RPMI8226 (cell line): Measurements from ENCODE around the gene CFAP77.

ENCODE experiments used
- DNase-seq: peaks from one replicate; pipeline ENCODE4 v3.0.0-alpha.2; 2015

Gene CFAP77

DNA sequence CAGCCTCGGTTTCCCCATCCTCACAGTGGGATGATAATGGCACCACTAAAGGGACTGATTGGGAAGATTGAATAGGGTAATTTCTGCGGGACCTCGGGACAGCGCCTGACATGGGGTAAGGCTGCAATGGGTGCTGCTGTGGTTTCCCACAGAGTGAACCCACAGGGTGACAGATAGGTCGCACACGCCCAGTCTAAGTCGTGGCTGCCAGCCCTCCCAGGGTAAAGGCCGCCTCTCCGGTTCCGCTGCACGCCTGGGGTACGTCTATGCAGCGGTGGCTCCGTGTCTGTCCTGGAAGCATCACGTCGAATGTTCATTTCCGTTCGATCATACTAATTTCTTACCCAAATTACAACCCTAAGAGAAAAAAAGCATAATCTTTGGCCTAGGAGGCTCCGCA is 631 bp downstream of the CFAP77 start:
- no peak for DNase-seq

DNA sequence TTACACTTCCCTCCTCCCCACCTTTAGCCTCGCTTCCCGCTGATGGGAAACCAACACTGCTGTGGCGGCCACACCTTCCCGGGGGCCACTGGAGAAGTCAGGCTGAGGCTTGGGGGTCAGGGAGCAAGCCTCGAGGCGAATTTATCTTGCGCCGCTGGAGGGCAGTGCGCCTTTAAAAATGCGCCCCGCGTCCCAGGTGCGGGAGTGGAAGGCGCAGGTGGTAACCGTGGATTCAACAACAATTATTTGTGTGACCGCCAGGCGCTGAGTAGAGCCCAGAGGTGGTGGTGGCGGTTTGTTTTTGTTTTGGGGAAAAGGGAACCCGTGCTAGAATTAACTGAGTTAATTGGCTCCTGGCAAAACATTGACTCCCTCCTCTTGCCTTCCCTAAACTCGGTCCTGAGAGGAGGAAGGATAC is 1.1 kb downstream of the CFAP77 start:
- peak; percentile 95 for DNase-seq

DNA sequence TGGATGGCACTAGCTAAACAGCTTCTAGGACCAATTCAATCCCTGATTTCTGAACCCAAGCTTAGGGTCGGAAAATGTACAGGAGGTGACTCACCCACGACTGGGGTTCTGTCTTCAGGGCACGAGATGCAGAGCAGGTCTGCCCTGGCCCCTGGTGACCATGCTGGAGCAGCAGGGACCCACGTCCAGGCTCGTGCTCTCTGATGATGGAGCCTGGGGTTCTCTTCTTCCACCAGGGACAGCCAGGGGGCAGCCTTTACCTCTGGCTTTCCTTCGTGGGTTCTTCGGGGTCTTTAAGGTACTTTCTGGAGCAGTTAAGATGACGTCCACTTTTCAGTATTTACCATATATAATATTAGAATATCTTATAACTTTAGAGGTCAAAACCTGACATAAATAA is 2.1 kb downstream of the CFAP77 start:
- DNase-seq = peak; percentile 35

DNA sequence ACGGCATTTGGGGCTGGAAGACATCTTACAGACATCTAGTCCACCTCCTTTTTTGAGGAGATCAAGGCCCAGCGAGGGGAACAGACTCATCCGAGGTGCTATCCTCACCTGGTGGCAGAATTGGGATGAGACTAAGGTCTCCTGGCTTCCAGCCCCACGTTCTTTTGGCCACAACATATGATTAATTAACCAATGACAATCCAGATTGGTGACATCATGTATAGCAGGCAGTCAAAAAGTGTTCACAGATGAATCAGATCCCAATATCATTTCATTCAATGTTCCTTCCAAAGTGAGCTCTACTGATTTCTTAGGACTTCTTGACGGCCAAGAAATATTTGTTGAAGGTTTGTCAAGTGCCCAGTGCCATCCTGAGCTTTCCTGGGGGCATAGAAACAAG is 3.9 kb downstream of the CFAP77 start:
- DNase-seq = no peak

DNA sequence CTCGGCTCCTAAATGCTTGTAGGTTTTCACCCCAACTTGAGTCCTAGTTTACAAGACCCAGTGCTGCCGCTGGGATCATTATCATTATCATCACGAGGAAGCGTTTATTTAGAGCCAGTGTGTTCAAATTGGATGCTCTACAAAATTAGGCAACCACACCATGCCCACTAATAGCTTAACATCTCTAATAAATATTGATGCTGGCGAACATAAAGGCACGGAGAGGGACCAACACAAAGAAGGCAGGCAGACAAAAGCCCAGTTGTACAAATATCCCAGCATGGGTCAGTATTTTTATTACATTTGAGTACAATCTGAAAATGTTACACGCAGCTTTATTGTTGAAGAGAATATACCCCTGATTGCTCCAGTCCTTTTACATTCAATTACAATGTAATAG is 4.7 kb downstream of the CFAP77 start:
- DNase-seq = no peak

DNA sequence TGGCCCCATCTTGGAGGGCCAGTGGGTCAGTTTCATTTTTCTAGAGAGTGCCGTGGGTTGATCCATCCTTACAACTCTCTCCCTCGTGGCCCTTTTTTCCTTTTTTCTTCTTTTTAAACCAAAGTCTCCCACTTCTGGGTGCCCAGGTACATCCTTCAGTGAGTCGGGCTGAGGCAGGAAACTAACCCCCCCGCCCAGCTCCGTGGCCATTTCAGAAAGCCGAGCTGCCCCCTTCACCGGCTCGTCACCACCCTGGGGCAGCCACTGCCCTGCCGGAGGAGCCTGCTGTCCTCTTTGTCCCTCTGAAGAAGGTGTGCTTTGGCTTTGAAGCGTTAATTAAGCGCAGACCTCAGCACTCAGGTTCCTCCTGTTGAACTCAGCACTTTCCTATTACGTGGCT is 5.2 kb downstream of the CFAP77 start:
- DNase-seq = no peak

DNA sequence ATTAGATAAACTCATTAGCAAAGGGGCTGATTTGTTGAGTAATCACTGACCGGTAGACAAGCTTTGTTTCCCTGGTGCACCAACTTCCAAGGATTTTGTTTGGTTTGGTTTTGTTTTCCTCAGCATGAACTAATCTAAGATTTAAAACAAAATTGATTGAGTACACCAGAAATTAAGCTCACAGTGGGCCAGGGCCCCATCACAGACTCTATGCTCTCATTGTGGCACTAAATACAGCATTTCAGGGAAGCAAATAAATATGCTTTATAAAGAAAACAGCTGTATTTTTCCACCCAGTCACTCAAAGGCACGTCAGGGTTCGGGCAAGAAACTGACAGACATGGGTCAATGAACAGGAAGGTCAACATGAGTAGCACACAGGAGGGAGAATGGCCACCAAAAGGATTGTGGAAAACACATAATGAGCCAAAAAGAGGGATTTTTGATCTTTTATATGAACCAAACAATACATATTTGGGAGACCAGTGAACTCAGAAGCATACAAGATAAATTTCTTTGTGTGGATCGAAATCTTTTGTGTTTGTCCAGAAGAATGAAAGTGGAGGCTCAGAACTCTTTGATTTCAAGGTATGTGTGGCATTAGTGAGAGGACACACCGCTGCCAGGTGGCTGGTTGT is 8.8 kb downstream of the CFAP77 start:
- DNase-seq = no peak

DNA sequence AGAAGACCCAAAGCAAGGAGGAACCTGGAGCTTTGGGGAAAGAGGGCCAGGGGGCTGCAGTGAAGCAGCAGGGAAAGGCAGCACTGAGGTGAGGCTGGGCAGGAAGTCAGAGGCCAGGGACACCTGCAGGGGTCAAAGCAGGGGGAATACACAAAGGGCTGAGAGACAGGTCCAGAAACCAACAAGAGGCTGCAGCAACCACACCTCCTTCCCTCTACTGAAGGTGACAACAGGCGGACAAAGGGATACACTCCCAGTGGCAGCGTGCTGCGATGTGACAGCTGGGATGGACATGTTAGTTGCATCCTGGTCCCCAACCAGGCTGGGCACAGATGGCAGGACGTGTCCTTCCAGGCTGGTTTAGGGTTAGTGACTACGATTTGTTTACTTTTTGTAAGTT is 12.6 kb downstream of the CFAP77 start:
- no peak for DNase-seq

DNA sequence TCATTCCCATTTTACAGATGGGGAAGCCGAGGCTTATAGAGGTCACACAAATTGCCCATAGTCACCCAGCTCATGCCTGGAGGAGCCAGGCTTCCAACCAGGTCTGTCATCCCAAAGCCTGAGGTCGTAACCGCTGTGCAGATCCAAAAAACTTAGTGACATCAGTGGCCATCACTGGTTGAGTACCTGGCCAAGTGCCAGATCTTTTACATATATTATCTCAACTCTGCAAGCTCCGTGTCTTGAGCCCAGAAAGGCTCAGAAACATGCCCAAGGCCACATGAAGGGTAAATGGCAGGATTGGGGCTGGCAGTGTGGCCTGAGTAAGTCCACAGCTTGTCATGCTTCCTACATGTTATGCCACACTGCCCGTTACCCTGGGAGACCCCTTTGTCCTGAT is 13.5 kb downstream of the CFAP77 start:
- no peak for DNase-seq

DNA sequence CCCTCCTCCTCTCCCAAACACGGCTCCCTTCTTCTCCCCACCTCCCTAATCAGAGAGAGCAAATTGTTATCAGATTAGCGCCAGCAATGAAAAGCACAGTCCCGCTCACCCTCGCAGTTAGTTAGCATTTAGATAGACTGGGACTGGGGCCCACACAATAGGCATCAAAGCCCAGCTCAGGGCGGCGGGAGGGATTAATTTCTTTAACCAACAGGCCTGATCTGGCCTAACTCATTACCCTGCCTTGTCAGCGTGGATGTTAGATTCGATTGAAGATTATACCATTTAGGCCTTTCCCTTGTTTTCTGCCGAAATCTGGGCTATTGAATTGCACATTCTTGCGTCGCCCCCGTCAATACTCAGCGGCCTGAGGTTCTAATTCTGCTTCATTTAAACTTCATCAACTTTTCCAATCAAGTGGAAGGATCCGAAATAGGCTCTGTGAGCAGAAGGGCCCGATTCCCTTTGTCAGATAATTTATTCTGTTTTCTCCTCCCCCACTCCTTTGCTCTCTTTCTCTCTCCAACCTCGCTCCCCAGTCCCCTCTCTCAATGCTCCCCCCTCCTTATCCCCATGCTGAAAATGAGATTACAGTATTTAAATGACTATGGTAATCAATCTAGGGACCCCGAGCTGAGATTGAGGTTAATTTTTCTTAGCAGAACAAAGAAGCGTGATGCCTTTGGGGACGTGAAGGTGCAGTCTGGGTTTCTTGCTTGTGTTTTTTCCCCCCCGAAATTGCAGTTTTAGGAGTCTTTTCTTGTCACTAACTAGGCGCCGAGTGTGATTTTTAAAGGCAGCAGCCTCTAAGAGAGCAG is 15.1 kb downstream of the CFAP77 start:
- no peak for DNase-seq

DNA sequence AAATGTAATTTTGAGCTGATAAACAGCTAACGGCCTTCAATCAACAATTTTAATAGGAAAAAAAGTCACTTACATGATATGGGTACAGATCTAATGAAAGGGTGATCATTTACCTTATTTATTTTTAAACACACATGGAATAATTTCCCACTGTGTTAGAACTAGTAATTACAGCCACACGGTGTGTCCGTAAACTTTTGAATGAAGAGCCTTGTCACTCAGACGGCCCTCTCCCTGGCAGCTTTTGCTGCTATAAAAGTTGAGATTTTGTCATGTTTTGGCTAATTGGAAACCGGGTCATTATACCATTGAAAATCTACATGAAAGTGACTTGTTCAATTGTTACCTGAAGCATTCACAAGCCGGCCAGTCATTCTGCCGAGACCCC is 15.7 kb downstream of the CFAP77 start:
- no peak for DNase-seq

DNA sequence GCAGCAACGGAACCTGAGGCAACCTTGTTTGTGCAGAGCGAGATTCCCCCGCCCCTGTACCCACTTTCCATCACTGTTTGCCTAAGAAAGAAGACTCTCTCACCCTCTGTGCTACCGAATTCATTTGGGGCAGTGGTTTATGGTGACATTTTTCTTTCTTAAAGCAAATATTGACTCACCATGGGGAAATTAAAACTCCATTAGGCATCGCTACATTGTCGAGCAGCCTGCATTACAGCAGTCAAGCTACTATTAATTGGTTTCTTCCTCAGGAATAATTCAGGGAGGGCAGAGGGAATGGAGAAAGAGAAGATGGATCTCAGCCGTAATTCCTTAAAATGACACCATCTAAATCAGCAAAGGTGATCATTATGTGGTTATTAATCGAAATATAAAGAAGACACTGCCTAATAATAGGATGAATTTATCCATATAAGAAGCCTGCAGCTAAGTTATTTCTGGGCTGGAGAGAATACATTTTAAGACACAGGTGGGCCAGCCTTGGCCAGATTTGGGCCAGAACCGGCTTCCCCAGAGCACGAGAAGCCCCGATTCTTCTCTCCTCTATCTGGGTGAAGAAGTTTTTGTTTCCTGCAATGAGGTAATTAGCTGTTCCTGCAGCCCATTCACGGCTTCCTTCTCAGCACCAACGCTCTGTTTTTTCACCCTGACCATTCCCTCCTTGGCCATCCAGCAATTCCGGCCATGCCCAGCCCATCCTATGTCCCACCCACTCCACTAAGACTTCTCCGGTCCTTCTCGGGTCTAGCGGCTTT is 16.8 kb downstream of the CFAP77 start:
- DNase-seq = no peak

DNA sequence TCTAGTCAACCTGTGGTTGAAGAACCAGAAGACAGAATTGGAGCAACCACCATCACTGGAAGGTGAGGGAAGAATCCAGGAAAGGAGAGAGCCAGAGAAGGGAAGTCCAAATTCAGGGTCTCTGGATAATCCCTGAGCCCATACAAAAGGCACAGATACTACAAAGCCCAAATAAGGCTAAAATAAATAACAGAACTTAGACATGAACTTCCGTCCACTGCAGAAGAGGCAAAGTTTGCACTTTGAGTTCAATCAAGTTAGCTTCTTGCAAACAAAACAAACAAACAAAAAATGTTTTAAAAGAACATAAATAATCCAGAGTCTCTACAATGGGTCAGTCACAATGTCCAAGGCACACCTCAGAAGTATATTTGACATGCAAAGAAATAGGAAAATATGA is 21.0 kb downstream of the CFAP77 start:
- DNase-seq = no peak

DNA sequence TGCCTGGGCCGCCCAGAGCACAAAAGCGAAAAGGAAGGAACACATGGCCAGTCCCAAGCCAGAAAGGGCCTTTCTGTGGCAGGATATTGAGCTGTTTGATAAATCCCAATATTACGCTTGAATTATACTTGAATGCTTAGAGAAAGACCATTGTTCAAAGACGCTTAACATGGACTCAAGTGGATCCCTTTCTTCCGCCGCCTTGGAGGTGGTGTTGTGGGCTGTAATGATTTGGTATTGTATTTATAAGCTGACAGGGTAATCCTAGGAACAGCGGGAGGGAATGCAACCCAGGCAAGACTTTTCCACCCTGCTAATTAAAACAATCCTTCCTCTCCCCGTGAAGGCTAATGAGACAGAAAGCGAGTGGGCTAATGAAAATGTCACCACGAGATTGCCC is 24.9 kb downstream of the CFAP77 start:
- no peak for DNase-seq

DNA sequence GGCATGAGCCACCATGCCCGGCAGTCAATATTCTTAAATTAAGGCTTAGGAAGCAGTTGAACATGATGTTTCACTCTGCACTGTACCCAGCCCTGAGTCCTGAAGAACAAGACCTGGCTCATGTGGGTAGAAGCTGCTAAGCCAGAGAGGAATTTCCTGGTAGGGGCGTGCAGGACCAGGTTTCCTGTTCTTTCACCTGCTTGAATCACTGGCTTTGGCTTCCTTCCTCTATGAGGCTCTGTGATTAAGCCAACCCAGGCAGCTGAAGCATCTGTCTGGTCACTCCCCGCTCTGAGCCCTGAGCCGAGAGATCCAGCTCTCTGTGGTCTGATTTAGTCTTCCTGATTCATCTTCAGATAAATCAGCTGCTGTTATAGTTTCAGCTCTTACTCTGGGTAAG is 29.1 kb downstream of the CFAP77 start:
- DNase-seq = no peak

DNA sequence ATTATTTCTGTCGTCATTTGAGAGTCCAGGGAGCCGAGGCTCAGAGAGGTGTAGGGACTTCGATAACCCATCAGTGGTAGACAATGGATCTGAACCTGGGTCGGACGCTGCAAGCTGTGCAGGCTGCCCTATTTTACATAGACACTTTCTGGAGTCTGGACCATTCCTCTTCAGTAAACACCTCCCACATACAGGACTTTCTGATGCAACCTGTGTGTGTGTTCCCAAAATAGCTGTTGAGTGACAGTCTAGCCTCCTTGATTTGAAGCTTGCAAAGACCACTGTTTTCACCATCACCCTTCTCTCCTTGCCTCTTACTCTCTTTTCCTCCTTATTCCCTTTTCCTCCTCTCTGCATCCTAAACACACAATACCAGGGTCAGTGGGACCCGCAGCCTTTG is 30.7 kb downstream of the CFAP77 start:
- no peak for DNase-seq

DNA sequence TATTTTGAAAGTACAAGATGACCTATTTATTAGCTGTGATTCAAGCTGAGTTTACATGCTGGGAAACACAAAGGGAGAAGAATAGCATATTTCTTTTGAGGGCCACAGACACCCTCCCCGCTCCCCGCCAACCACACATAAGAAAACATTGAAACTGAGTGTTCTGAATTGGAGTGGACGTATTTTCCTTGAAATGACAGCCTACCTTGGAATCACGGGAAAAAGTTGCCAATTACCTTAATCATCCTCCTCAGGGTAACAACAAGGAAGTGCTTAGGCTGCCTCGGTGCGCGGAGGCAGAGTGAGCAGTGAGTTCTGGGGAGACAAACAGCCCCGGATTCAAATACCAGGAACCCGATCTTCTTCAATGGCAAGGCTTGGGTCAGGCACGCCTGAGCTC is 31.4 kb downstream of the CFAP77 start:
- DNase-seq = no peak

DNA sequence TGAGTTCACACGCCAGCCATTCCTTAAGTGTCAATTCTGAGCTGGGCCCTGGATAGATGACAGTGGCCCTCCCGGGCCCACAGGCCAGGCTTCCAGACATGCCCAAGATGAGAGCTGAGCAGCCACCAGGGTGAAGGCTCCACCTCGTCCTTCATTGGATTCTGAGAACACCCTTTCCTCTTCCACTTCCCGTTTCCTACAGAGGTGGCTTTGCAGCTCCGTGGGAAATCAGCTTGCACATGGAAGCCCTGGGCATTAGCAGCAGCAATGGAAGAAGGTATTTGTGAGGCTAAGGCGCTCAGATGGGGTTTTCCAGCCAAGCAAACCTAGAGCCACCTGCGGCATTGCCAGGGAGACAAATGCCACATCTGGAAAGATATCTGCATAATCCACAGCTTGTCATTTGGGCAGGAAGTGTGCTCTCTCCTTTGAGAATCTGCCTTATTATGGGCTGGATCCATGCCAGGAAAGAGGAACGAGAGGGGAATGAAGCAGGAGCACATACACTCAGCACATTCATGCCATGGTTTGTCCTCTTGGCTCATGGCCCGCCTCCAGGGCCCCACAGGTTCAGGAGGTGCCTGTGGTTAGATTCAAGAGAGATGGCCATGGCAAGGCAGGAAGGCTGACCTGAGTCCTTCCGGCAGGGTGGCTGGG is 34.1 kb downstream of the CFAP77 start:
- DNase-seq = peak; percentile 49

DNA sequence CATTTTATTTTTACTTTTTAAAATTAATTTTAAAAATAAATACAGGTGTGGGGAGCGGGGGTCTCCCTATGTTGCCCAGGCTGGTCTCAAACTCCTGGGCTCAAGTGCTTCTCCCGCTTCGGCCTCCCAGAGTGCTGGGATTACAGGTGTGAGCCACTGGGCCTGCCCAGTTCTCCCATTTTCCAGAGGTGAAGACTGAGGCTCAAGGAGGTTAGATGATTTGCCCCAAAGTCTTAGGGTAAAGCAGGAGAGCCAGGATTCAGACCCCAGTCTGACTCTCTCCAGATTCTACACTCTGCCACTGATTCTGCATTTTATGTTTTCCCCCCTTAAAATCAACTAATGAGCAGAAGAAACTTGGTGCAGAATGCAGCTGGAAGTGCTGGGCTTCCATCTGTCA is 36.9 kb downstream of the CFAP77 start:
- DNase-seq = no peak

DNA sequence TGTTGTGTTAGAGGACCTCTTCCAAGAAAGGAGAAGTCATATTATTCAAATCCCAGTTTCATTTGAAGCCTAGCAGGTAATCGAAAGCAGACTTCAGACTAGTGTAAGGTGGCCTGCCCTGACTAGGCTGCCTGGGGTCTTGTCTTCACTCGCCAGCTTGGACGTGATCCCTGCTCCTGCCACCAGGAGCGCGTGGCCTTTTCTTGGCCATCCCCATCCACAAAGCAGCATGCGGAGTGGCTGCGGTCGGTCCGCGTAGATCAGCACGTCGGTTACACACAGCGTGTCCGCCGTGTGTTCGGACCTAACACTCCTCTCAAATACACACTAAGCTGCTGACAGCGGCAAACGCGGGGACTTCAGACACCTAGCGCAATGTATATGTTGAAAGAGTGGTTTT is 37.3 kb downstream of the CFAP77 start:
- DNase-seq = no peak

DNA sequence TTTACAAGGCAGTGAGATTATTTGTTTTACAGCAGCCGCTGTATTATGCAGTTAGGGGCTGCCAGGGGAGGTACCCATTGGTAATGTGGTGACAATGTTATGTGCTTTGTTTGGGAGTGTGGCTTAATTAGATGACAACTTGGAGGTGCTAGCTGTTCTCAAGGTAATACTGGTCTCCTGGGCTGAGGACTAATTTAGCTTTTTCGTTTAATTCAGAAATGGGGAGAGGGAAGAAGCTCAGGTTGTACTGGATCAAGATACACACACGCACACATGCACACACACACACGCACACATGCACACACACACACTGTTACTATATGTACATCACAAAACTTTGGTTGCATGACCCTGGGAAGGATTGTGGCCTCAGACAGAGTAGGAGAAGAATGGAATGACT is 37.9 kb downstream of the CFAP77 start:
- no peak for DNase-seq

DNA sequence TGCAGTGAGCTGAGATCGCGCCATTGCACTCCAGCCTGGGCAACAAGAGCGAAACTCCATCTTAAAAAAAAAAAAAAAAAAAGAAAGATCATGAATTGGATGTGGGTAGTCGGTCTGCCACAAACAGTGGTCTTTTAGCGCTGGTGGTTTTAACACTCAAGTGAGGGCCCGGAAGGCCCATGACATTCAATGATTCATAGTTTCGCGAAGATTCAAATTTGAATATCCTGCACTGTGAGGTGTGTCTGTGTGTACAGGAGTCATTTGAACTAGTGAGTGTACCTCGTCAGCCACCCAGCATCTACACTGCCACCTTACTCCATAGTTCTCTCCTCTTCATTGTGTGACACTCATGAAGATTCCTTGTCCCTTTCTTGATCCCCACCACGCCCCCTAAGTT is 41.3 kb downstream of the CFAP77 start:
- DNase-seq = no peak

DNA sequence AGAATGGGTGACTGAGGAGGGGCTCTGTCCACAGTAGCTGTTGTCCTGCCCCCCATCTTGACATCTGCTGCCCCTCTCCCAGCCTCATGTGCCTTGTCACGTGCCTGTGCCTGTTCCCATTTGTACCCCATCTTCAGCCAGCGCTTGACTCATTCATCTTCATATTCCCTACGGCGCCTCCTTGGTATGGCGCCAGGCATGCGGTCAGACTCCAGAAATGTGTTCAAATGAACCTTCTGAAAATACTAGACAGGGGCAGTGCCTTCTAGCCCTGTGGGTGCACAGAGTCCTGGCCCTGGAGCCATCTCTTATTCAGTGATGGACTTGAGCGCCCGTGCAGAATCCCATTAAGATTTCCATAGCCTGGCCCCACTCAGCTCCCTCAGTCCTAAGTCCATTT is 46.2 kb downstream of the CFAP77 start:
- DNase-seq = no peak
